Bladder microvascular endothelial cell (primary cell): ENCODE results near the gene SLC7A7. TPM values are rescaled to one million over a fixed set of nuclear protein-coding genes. Genes with fewer than 3 reads are reported as not detected.

Source experiments
- total RNA-seq: library from RNA; depleted of rRNA; stranded (reverse); fragments of >200 nt; gene quantifications from 2 replicates; pipeline ENCODE4 v1.2.3, GENCODE V29; 2014

SLC7A7 gene
- total RNA-seq: 6.2 and 6.9 TPM in 2 replicates

GRCh38 chr14:22814941-22815713 lies at the start of gene SLC7A7:
SLC7A7 (minus strand) TSS chr14:22815435; CDS start chr14:22813398, 2,037 bp downstream.

GRCh38 chr14:22836301-22837113 lies 21.3 kb upstream of the SLC7A7 start, which contains the start of gene MMP14:
MMP14 (plus strand) TSS chr14:22836585; CDS start chr14:22836818, 233 bp downstream.

GRCh38 chr14:22829661-22830442 lies 14.6 kb upstream of the SLC7A7 start, which contains the start of gene MRPL52:
MRPL52 (plus strand) TSS chr14:22829887; CDS start chr14:22829913, 26 bp downstream.

GRCh38 chr14:22766457-22767322 lies 48.5 kb downstream of the SLC7A7 start, which contains the start of gene OXA1L:
OXA1L (plus strand) TSS chr14:22766688; CDS start chr14:22766702, 14 bp downstream.

Other genes with a start within 250 kb of the SLC7A7 start
- gene DAD1, start 226.2 kb downstream of the SLC7A7 start, total RNA-seq: 241 and 322 TPM in 2 replicates
- gene ABHD4, start 217.1 kb downstream of the SLC7A7 start, total RNA-seq: 5.0 and 14.2 TPM in 2 replicates
- not detected in 2 replicates for gene OR6J1, start 171.1 kb downstream of the SLC7A7 start, total RNA-seq
- gene OXA1L, start 48.7 kb downstream of the SLC7A7 start, total RNA-seq: 46.9 and 59.7 TPM in 2 replicates
- 33.3 and 63.5 TPM in 2 replicates for gene MRPL52, start 14.5 kb upstream of the SLC7A7 start, total RNA-seq
- gene MMP14, start 21.1 kb upstream of the SLC7A7 start, total RNA-seq: 104 and 135 TPM in 2 replicates
- 46.9 and 80.0 TPM in 2 replicates for gene LRP10, start 56.3 kb upstream of the SLC7A7 start, total RNA-seq
- gene REM2, start 67.8 kb upstream of the SLC7A7 start, total RNA-seq: not detected in 2 replicates
- gene RBM23, start 103.7 kb upstream of the SLC7A7 start, total RNA-seq: 32.5 and 86.7 TPM in 2 replicates
- 37.4 and 54.9 TPM in 2 replicates for gene PRMT5, start 113.9 kb upstream of the SLC7A7 start, total RNA-seq
- gene HAUS4, start 141.7 kb upstream of the SLC7A7 start, total RNA-seq: 29.3 and 57.6 TPM in 2 replicates
- gene AJUBA, start 167.1 kb upstream of the SLC7A7 start, total RNA-seq: 43.4 and 94.0 TPM in 2 replicates
- 4.5 and 6.0 TPM in 2 replicates for gene C14orf93, start 194.7 kb upstream of the SLC7A7 start, total RNA-seq
- 226 and 241 TPM in 2 replicates for gene PSMB5, start 219.5 kb upstream of the SLC7A7 start, total RNA-seq
- gene PSMB11, start 226.8 kb upstream of the SLC7A7 start, total RNA-seq: not detected in 2 replicates
- 8.7 and 10.9 TPM in 2 replicates for gene CDH24, start 242.1 kb upstream of the SLC7A7 start, total RNA-seq